Measurements from ENCODE around the gene NUTM2B.
"Not testable (repeated sequence)": the region's sequence is repeated elsewhere in the genome, so short reads cannot be mapped to it uniquely, and the experiment has no call there.

DNA sequence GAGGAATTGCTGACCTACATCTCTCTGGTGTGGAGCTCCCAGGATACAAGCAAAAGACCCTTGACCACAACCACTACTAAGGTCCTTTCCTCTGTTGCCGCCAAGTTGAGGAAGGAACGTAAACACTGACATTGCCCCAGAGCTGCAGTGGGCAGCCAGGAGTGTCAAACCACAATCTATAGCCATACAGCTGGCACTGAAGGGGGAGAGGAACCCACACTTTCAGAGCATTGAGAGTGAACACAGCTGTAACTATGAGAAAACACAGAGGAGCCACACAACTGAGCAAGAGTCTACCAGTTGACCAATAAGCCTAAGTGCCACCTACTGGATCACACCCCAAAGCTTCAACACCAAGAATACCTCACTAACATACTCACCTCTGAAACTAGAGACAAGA is 45.5 kb downstream of the NUTM2B start:
- not testable (repeated sequence) for TF ChIP-seq POLR2A (IDR thresholded peaks at IDR 0.05; ENCODE audit: low read length); GATA1 (IDR thresholded peaks at IDR 0.05; ENCODE audit: low read depth, low read length)
